Caco-2 (cell line): ENCODE measurements around the gene IGFBP6. TPM values are rescaled to one million over a fixed set of nuclear protein-coding genes. Genes with fewer than 3 reads are reported as not detected.

Source experiments
- BruUV-seq: library from RNA; stranded (reverse); fragments of 400-500 nt; replicated peaks from 2 replicates; lab custom pipeline; 2021; lab: Mats Ljungman, UMichigan
- CTCF ChIA-PET: fragments of 300-600 bp; sonication (Branson Sonifier 250); formaldehyde crosslinking; loops from one replicate; lab custom pipeline; 2022; ENCODE audit warnings: antibody characterized with exemption; lab: Charles Lee
- POLR2A ChIA-PET: fragments of 300-600 bp; sonication (Branson Sonifier 250); formaldehyde crosslinking; loops from one replicate; lab custom pipeline; 2022; ENCODE audit warnings: antibody characterized with exemption; lab: Charles Lee
- DNase-seq, 2 experiments: peaks; one replicate each; pipeline versions ENCODE4 v3.0.0 to v3.0.0-alpha.2; 2020 to 2022
- H3K27me3 ChIP-seq: replicated peaks from 2 replicates; pipeline ENCODE4 v1.6.0; 2011; ENCODE audit warnings: low read length; ENCODE audit not compliant: control insufficient read depth, insufficient read depth
- H3K36me3 ChIP-seq: 2 replicates; pipeline ENCODE4 v1.5.1; 2011; ENCODE audit warnings: low read length; ENCODE audit not compliant: control insufficient read depth, insufficient read depth
- H3K4me1 ChIP-seq: fragments of 250-450 bp; sonication (Bioruptor Pico); 2 replicates; pipeline ENCODE4 v1.5.1; 2020; ENCODE audit warnings: mild to moderate bottlenecking
- H3K4me3 ChIP-seq: 2 replicates; pipeline ENCODE4 v1.5.1; 2011; ENCODE audit warnings: low read depth, mild to moderate bottlenecking, control low read depth, low read length
- H3K9me3 ChIP-seq: fragments of 250-450 bp; sonication (Bioruptor Pico); 2 replicates; pipeline ENCODE4 v1.5.1; 2020; ENCODE audit warnings: mild to moderate bottlenecking, moderate library complexity
- H3K27ac Mint-ChIP-seq: one replicate; pipeline ENCODE4 v1.8.0; 2022; ENCODE audit warnings: mixed read lengths; ENCODE audit not compliant: unreplicated experiment
- H3K27me3 Mint-ChIP-seq: one replicate; pipeline ENCODE4 v1.8.0; 2022; ENCODE audit warnings: mixed read lengths; ENCODE audit not compliant: insufficient read depth, unreplicated experiment
- H3K36me3 Mint-ChIP-seq: one replicate; pipeline ENCODE4 v1.8.0; 2022; ENCODE audit warnings: mild to moderate bottlenecking, mixed read lengths; ENCODE audit not compliant: insufficient read depth, unreplicated experiment
- H3K4me1 Mint-ChIP-seq: one replicate; pipeline ENCODE4 v1.8.0; 2022; ENCODE audit warnings: low read depth, mixed read lengths; ENCODE audit not compliant: unreplicated experiment
- H3K4me3 Mint-ChIP-seq: one replicate; pipeline ENCODE4 v1.8.0; 2022; ENCODE audit warnings: mild to moderate bottlenecking, moderate library complexity, mixed read lengths; ENCODE audit not compliant: unreplicated experiment
- H3K9me3 Mint-ChIP-seq: one replicate; pipeline ENCODE4 v1.8.0; 2022; ENCODE audit warnings: mixed read lengths; ENCODE audit not compliant: unreplicated experiment
- intact Hi-C: fragments of 100-400 bp; cut with micrococcal nuclease; formaldehyde crosslinking; loops from one replicate; pipeline ENCODE4 v1.10.0; 2022; ENCODE audit not compliant: unreplicated experiment
- total RNA-seq: library from RNA; stranded (reverse); gene quantifications from 2 replicates; pipeline ENCODE4 v1.2.3, GENCODE V29; 2022
- TF ChIP-seq, protein P1 (sequence below), 2 experiments: fragments of 200-600 bp in 1 of 2; IDR thresholded peaks; 1 replicate in 1 of 2; 2 replicates in 1 of 2; pipeline versions ENCODE4 v1.5.1 to v1.8.0; 2011 to 2022; ENCODE audit warnings: antibody characterized with exemption in 1 of 2, control low read depth in 1 of 2, inconsistent platforms in 1 of 2, low read depth in 1 of 2, low read length in 1 of 2, mild to moderate bottlenecking in 1 of 2, moderate library complexity in 1 of 2; ENCODE audit not compliant: insufficient read depth in 1 of 2, severe bottlenecking in 1 of 2, unreplicated experiment in 1 of 2

The IGFBP6 gene
- total RNA-seq, 1 experiment from 2014 or later, result 34.7 TPM

GRCh38 chr12:53068811-53069585 is 28.5 kb upstream of the IGFBP6 start:
- Mint-ChIP-seq H3K4me3 (no peak overlapping the region), H3K9me3 (no peaks in the 10 kb centered on the region), H3K27ac (no peak overlapping the region), H3K27me3 (no peaks in the 10 kb centered on the region), H3K4me1 (peaks cover 14% of the 10 kb centered on the region), H3K36me3 (no peaks in the 10 kb centered on the region)
- Histone ChIP-seq H3K36me3 (peaks cover 3% of the 10 kb centered on the region; the same call in 1 of the 2 replicates), H3K4me3 (no peak overlapping the region), H3K9me3 (no peaks in the 10 kb centered on the region), H3K27me3 (no peaks in the 10 kb centered on the region), H3K4me1 (peaks cover 7% of the 10 kb centered on the region)
- ChIA-PET CTCF (no interaction called here), POLR2A (interaction anchor here (0.6 kb wide), 1 partner anchor 60 kb away, joined by 3 read pairs; no protein-coding TSS in a partner anchor)
- no TSS peak for BruUV-seq
- TF ChIP-seq, protein P1, sequence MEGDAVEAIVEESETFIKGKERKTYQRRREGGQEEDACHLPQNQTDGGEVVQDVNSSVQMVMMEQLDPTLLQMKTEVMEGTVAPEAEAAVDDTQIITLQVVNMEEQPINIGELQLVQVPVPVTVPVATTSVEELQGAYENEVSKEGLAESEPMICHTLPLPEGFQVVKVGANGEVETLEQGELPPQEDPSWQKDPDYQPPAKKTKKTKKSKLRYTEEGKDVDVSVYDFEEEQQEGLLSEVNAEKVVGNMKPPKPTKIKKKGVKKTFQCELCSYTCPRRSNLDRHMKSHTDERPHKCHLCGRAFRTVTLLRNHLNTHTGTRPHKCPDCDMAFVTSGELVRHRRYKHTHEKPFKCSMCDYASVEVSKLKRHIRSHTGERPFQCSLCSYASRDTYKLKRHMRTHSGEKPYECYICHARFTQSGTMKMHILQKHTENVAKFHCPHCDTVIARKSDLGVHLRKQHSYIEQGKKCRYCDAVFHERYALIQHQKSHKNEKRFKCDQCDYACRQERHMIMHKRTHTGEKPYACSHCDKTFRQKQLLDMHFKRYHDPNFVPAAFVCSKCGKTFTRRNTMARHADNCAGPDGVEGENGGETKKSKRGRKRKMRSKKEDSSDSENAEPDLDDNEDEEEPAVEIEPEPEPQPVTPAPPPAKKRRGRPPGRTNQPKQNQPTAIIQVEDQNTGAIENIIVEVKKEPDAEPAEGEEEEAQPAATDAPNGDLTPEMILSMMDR (IDR thresholded peaks at IDR 0.05; ENCODE audit: insufficient read depth in 1 of 2, low read depth in 1 of 2, low read length in 1 of 2, severe bottlenecking in 1 of 2, unreplicated experiment in 1 of 2), result no peak
- no peak for DNase-seq
- intact Hi-C loops, result no loop called here

GRCh38 chr12:53069621-53070410 is 27.7 kb upstream of the IGFBP6 start:
- H3K4me1 Mint-ChIP-seq, result peaks cover 14% of the 10 kb centered on the region
- ChIA-PET POLR2A (interaction anchor here (0.6 kb wide), 1 partner anchor 59 kb away, joined by 3 read pairs; no protein-coding TSS in a partner anchor), CTCF (interaction anchor here (0.6 kb wide), 1 partner anchor 221 kb away, joined by 3 read pairs; no protein-coding TSS in a partner anchor)
- TF ChIP-seq, protein P1 (IDR thresholded peaks at IDR 0.05; ENCODE audit: insufficient read depth in 1 of 2, low read depth in 1 of 2, low read length in 1 of 2, severe bottlenecking in 1 of 2, unreplicated experiment in 1 of 2), result no peak
- H3K4me3 Mint-ChIP-seq, result no peak overlapping the region
- no peak overlapping the region for H3K27ac Mint-ChIP-seq
- Histone ChIP-seq H3K4me3 (no peak overlapping the region), H3K9me3 (no peaks in the 10 kb centered on the region), H3K36me3 (peaks cover 3% of the 10 kb centered on the region; the same call in 1 of the 2 replicates), H3K27me3 (no peaks in the 10 kb centered on the region), H3K4me1 (peaks cover 7% of the 10 kb centered on the region)
- intact Hi-C loops, result no loop called here
- DNase-seq, result no peak
- no peaks in the 10 kb centered on the region for H3K9me3 Mint-ChIP-seq
- no TSS peak for BruUV-seq
- no peaks in the 10 kb centered on the region for H3K27me3 Mint-ChIP-seq
- H3K36me3 Mint-ChIP-seq, result no peaks in the 10 kb centered on the region

DNA sequence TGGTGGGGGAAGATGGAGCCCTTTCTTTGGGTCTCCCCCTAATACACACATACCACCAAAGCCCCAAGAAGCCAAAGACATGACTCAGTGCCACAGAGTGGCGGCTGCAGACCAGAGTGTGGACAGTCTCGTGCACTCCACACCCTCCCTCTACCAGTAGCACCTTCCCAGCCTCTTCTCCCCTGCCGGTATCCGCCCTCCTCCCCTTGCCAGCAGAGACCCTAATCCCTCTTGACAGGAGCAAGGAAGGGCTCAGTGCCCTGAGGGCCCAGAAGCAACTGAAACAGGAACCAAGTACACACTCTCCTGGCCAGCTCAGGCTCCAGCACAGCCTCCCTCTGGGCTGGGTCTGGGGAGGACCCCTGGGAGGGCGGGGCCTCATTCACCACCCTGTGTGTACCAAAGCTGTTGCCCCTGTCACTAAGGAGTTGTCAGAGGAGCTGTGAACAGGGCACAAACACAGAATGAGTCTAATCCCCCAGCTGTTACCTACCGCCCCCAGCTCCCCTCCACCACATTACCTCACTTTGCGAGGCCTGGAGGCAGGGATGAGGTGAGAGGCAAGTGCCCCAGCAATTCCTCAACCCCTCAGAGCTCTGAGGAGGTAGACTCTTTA is 26.5 kb upstream of the IGFBP6 start:
- intact Hi-C loops, result no loop called here
- Mint-ChIP-seq H3K27me3 (no peaks in the 10 kb centered on the region), H3K9me3 (no peaks in the 10 kb centered on the region)

More for the DNA sequence above, 26.5 kb upstream of the IGFBP6 start:
- H3K4me3 ChIP-seq, result no peak overlapping the region
- H3K4me3 Mint-ChIP-seq, result no peak overlapping the region
- no peaks in the 10 kb centered on the region; the same call in 1 of the 2 replicates for H3K36me3 ChIP-seq
- H3K36me3 Mint-ChIP-seq, result no peaks in the 10 kb centered on the region
- TF ChIP-seq, protein P1 (IDR thresholded peaks at IDR 0.05; ENCODE audit: insufficient read depth in 1 of 2, low read depth in 1 of 2, low read length in 1 of 2, severe bottlenecking in 1 of 2, unreplicated experiment in 1 of 2), result no peak
- DNase-seq, result no peak
- no TSS peak for BruUV-seq
- POLR2A ChIA-PET, result interaction anchor here (0.6 kb wide), 2 partner anchors 27 to 112 kb away, joined by 3 read pairs; partner anchors contain the start of gene IGFBP6
- no peaks in the 10 kb centered on the region for H3K9me3 ChIP-seq
- peaks cover 6% of the 10 kb centered on the region for H3K4me1 ChIP-seq
- no peaks in the 10 kb centered on the region for H3K27me3 ChIP-seq
- CTCF ChIA-PET, result interaction anchor here (0.6 to 0.7 kb wide), 2 partner anchors 28 to 227 kb away, joined by 3 to 4 read pairs; no protein-coding TSS in a partner anchor
- H3K27ac Mint-ChIP-seq, result no peak overlapping the region
- H3K4me1 Mint-ChIP-seq, result peaks cover 13% of the 10 kb centered on the region
